Right cardiac atrium (tissue), 5 donors: Measurements from ENCODE around the gene LCE3E. TPM values are rescaled to one million over a fixed set of nuclear protein-coding genes. Genes with fewer than 3 reads are reported as not detected.
"Not testable (repeated sequence)": the region's sequence is repeated elsewhere in the genome, so short reads cannot be mapped to it uniquely, and the experiment has no call there.

Source experiments
- ATAC-seq, 2 donors: fragments of 200-7000 bp; cut with Tn5 transposase; one replicate each; pipeline versions ENCODE4 v1.8.0 to v1.9.1; 2020; ENCODE audit warnings: moderate library complexity in 2 of 2, mild to moderate bottlenecking in 1 of 2
- DNase-seq, 3 donors: peaks; one replicate each; pipeline ENCODE4 v3.0.0-alpha.2; 2020
- H3K27ac ChIP-seq: one replicate; pipeline ENCODE4 v1.5.1; 2013; ENCODE audit warnings: mild to moderate bottlenecking, low read length, control low read depth, moderate library complexity
- H3K27me3 ChIP-seq: one replicate; pipeline ENCODE4 v1.6.1; 2013; ENCODE audit not compliant: control insufficient read depth, insufficient read depth
- H3K4me1 ChIP-seq: one replicate; pipeline ENCODE4 v1.6.1; 2013; ENCODE audit warnings: low read length; ENCODE audit not compliant: control insufficient read depth, insufficient read depth
- H3K4me3 ChIP-seq: one replicate; pipeline ENCODE4 v1.5.1; 2013; ENCODE audit warnings: low read length, control low read depth
- H3K9me3 ChIP-seq: one replicate; pipeline ENCODE4 v1.6.1; 2013; ENCODE audit warnings: low read length; ENCODE audit not compliant: control insufficient read depth
- WGBS: extraction: QIAGEN DNeasy Blood & Tissue Kit; methylation state at CpG from one replicate; pipeline ENCODE4 v1.1.7; 2013; 5-methylcytosine and 5-hydroxymethylcytosine counted together
- intact Hi-C, 4 donors: fragments of 100-400 bp; cut with DNase I; formaldehyde crosslinking; loops; one replicate each; pipeline versions ENCODE4 v1.11.0 to v1.14.0; 2022 to 2023
- polyA plus RNA-seq: library from polyadenylated mRNA; stranded (reverse); fragments of 200-250 nt; gene quantifications from one replicate; pipeline ENCODE4 v1.2.3, GENCODE V29; 2013
- total RNA-seq, 4 donors: library from RNA; stranded (reverse); fragmentation: NEBNext Ultra II Directional; extraction: Animal tissue kit (Norgen Biotek cat#: 25700); gene quantifications; one replicate each; pipeline ENCODE4 v1.2.1, GENCODE V29; 2021
- donor health status: healthy with polysubstance abuse.
- donor health status: DM: no; HTN: yes; CAD: no.
- donor health status: DM: no; HTN: no; CAD: no.
- donor health status: DM: no; HTN: yes; CAD: no; lungs with severe emphysema.
- donor health status: DM: yes; HTN: yes; CAD: no.

Gene LCE3E
- total and polyA plus RNA-seq, 5 donors: not detected

DNA sequence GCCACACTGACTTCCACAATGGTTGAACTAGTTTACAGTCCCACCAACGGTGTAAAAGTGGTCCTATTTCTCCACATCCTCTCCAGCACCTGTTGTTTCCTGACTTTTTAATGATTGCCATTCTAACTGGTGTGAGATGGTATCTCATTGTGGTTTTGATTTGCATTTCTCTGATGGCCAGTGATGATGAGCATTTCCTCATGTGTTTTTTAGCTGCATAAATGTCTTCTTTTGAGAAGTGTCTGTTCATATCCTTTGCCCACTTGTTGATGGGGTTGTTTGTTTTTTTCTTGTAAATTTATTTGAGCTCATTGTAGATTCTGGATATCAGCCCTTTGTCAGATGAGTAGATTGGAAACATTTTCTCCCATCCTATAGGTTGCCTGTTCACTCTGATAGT is 18.2 kb downstream of the LCE3E start:
- H3K27ac ChIP-seq, intact Hi-C loops, H3K9me3 ChIP-seq, H3K4me1 ChIP-seq, H3K27me3 ChIP-seq, DNase-seq, H3K4me3 ChIP-seq, ATAC-seq: not testable (repeated sequence)
- WGBS: no CpG with 5 or more reads among the region's 1 CpG

DNA sequence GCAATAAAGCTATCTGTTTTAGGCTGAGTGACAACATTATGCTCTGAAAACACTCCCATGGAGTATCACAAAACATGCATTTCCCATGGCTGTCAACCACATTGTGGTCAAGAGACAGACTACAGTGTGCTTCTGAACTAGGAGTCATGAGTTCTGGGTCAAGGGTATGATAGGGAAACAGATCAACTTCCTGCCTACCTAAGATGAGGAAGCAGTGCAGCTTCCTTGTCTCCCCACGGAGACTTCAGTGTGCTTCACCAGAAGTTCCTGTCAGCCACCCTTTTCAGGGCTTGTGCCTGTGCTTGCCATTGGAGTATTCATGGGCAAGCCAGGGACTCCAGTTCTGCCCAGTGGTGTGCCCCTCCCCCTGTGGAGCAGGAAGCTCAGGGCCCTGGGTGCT is 19.9 kb downstream of the LCE3E start:
- Histone ChIP-seq H3K4me3 (no peak overlapping the region), H3K27ac (no peak overlapping the region), H3K9me3 (no peaks in the 10 kb centered on the region), H3K27me3 (no peaks in the 10 kb centered on the region), H3K4me1 (no peaks in the 10 kb centered on the region)
- 53% methylated on average over 1 of the region's 1 CpG for WGBS
- DNase-seq: no peak
- intact Hi-C loops: no loop called here
- ATAC-seq: no peak

DNA sequence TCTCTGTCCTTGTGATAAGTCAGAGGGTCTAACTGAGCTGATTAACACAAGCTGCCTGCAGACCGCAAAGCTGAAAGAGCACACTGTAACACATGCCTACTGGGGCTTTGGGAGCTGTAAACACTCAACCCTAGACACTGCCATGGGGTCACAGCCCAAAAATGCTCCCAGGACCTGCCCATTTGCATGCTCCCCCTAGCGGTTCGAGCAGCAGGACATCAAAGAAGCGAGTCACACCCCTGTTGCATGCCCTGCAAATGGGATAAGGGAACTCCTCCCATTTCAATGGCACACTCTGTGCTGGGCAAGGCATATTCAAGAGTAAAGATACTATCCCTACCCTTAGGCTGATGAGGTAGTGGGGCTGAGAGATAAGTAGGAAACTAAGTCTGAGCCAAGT is 22.8 kb downstream of the LCE3E start:
- H3K27ac ChIP-seq: no peak overlapping the region
- intact Hi-C loops: no loop called here
- DNase-seq (no peak), ATAC-seq (no peak)
- 38% methylated on average over 4 of the region's 4 CpGs for WGBS
- no peaks in the 10 kb centered on the region for H3K9me3 ChIP-seq
- H3K4me1 ChIP-seq: no peaks in the 10 kb centered on the region
- no peaks in the 10 kb centered on the region for H3K27me3 ChIP-seq
- no peak overlapping the region for H3K4me3 ChIP-seq

DNA sequence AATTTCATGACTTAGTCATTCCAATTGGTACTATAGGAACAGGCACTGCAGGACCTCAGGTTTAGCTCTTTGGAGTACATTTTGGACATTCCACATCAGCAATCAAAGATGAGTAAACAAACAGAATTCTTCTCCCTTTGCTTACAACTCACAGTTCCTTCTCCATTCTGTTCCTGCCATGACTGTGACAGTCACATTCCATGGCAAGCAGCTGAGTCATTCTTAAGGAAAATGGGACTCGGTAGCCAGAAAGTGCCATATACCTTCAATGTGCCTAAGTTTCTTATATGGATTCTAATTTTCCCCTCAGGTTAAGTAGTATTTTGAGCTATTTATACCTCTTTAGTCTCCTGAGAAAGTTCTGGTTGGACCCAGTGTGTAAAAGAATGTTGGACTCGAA is 26.7 kb downstream of the LCE3E start:
- ATAC-seq (no peak), DNase-seq (no peak)
- Histone ChIP-seq H3K4me3 (no peak overlapping the region), H3K27ac (no peak overlapping the region), H3K9me3 (no peaks in the 10 kb centered on the region), H3K4me1 (no peaks in the 10 kb centered on the region), H3K27me3 (no peaks in the 10 kb centered on the region)
- 64% methylated on average over 2 of the region's 2 CpGs for WGBS
- intact Hi-C loops: no loop called here

DNA sequence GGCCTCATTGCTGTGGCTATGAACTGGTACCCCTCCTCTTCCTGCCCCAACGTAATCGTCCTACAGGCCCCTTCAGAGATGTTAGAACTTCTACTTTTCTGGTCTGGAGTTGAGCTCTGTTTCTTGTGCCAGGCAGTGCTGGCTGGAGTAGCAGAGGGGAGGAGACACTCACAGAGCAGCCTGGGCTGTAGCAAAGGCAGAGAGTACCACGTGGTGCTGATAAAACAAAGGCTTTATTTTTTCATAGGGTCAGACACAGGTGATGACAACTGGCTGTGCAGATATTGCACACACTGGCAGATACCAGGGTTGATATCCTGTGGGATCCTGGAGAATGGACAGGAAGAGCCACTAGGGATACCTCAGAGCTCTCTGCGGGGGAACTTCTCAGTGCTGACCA is 29.1 kb downstream of the LCE3E start:
- DNase-seq: no peak
- Histone ChIP-seq H3K27ac (no peak overlapping the region), H3K27me3 (no peaks in the 10 kb centered on the region)

DNA sequence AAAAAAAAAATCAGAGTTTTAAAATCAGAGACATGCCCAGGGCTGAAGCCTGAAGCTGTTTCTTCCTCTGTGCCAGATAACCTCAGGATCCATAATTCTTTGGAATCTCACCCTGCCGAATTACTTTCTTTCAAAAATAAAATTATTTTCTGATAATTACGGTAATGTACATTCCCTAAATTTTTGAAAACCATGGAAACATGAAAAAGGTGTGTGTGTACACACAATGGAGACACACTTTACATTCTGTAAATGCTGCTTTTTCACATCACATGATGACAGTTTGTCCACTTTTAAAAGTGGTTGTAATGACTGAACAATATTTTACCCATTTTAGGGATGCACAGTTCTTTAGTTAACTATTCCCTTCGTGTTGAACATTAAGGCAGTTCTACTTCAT is 30.8 kb downstream of the LCE3E start:
- intact Hi-C loops: no loop called here
- Histone ChIP-seq H3K27me3 (no peaks in the 10 kb centered on the region), H3K4me1 (no peaks in the 10 kb centered on the region), H3K9me3 (no peaks in the 10 kb centered on the region), H3K27ac (no peak overlapping the region), H3K4me3 (no peak overlapping the region)
- 67% methylated on average over 3 of the region's 3 CpGs for WGBS
- ATAC-seq: no peak
- no peak for DNase-seq

More for the DNA sequence above, 29.1 kb downstream of the LCE3E start:
- 22% methylated on average over 4 of the region's 4 CpGs for WGBS
- H3K9me3 ChIP-seq: no peaks in the 10 kb centered on the region
- no peak for ATAC-seq
- H3K4me3 ChIP-seq: no peak overlapping the region
- H3K4me1 ChIP-seq: no peaks in the 10 kb centered on the region
- intact Hi-C loops: no loop called here

DNA sequence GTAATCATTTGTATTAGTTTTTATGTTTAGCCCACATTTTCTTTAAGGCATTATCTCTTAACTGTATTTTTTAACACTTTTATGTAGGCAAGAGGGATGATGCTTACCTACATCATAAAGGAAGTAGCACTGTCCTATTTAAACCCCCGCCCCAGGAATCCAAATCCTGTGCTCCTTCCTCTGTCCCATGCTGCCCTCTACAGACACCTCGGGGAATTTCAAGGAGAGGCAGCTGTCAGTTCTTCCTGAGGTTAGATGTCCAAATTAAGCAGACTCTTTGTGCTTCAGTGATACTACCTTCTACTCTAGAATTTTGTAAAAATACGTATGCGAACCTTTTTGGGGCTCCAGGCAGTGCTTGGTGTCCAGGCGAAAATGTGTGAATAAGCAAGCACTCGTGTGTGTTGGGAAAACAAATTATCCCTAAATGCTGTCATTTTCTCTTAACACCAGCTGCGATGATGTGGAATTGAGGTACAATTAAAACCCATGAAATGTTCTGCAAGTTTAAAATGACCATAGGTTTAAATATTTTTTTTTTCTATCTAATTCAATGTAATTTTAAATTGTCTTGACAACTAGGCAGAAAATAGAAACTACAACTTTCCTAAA is 33.1 kb downstream of the LCE3E start:
- no peaks in the 10 kb centered on the region for H3K9me3 ChIP-seq
- H3K27ac ChIP-seq: no peak overlapping the region
- DNase-seq (no peak), ATAC-seq (no peak)
- no peaks in the 10 kb centered on the region for H3K27me3 ChIP-seq
- H3K4me3 ChIP-seq: no peak overlapping the region
- intact Hi-C loops: no loop called here
- H3K4me1 ChIP-seq: no peaks in the 10 kb centered on the region
- WGBS: 22% methylated on average over 7 of the region's 7 CpGs

DNA sequence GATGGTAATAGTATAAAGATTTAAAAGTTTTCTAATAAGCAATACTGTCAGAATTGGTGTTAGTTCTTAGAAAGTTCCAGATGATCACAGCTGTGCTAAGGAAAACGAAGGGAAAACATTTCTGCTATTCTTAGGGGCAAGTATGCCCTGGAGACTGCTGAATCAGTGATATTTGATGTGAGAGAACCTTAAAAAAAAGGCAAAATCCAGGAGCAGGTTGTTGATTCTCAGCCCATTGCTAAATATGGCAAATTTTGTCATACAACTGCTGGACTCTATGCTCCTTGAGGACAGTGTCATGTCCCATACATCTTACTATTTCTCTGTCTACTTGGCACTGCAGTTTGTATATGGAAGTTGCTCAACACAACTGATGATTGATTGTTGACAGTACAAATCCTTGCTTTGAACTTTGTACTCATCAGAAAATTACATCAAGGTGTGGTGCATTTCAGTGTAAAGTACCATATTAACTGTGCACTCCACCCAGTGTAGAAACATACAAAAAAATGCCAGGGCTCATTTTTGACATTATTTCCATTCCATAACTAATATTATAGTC is 41.4 kb downstream of the LCE3E start:
- Histone ChIP-seq H3K27me3 (no peaks in the 10 kb centered on the region), H3K9me3 (no peaks in the 10 kb centered on the region), H3K4me1 (no peaks in the 10 kb centered on the region), H3K4me3 (no peak overlapping the region), H3K27ac (no peak overlapping the region)
- 12% methylated on average over 1 of the region's 1 CpG for WGBS
- intact Hi-C loops: no loop called here
- ATAC-seq (no peak), DNase-seq (no peak)

DNA sequence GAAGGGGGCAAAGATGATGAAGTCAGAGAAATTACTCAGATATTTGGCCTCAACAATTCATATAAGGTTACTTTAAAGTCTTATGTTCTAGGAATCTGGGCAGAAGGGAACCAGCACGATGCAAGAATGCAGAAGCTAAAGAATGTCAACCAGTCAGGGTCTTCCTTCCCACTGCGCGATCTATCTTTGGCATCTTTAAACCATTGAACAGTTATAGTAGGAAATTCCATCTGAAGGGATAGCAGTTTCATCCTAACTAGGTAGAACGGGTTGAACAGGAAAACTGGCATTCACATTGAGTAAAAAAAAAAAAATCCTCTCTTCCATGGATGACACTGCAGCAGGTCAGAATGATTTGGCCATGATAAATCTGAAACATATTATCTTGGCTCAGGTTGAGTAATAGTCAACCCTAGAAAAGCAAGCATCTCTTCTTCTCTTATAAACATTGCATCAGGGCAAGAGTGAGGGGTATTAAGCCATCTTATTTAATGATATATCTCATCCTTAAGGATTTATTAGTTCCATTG is 46.0 kb downstream of the LCE3E start:
- Histone ChIP-seq H3K9me3 (no peaks in the 10 kb centered on the region), H3K27ac (no peak overlapping the region), H3K4me1 (no peaks in the 10 kb centered on the region), H3K4me3 (no peak overlapping the region), H3K27me3 (no peaks in the 10 kb centered on the region)
- intact Hi-C loops: no loop called here
- 57% methylated on average over 4 of the region's 4 CpGs for WGBS
- DNase-seq (no peak), ATAC-seq (no peak)

DNA sequence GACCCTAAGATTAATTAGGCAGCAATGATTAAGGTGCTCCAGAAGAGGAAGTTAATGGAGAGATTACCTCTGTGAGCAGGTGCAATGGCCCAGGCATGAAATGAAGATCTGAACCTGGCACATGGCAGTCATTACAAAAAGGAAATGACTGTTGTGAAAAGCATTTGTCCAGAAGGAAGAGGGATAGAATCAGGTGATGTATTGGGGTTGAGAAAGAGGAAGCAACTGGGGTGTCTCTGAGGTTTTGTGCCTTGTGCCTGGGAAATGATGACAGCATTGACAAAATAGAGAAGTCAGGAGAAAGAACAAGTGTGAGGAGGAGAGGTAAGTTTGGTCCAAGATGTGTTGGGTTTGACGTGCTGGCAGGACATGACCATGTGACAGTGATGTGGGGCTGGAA is 46.7 kb downstream of the LCE3E start:
- DNase-seq (no peak), ATAC-seq (no peak)
- WGBS: 60% methylated on average over 1 of the region's 1 CpG
- Histone ChIP-seq H3K4me1 (no peaks in the 10 kb centered on the region), H3K4me3 (no peak overlapping the region), H3K9me3 (no peaks in the 10 kb centered on the region), H3K27ac (no peak overlapping the region), H3K27me3 (no peaks in the 10 kb centered on the region)
- intact Hi-C loops: no loop called here

DNA sequence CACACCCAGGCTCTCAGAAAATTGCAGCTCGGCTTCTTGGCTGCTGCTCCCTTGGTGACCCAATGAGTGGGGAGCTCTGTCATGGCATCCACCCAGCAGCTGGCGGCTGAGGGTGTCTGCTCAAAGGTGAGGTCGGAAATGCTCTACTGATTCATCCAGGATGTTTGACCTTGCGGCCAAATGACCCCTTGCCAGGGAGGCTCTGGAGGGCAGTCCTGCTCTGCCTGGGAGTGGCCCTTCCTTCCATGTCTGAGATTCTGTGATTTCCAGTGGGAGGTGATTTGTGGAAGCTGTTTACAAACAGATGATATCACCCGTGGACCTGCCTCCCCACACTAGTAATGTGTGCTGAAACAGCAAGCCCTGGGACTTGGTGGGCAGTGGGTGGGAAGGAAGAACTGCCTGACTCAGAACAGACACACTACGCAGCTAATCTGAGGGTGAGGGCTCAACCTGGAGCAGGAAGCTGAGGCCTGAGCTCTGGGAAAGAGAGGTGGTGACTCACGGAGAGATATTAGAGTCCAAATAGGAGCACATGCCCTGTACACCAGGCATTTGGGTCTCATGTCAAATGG is 49.3 kb downstream of the LCE3E start:
- WGBS: 54% methylated on average over 7 of the region's 7 CpGs

More for the DNA sequence above, 49.3 kb downstream of the LCE3E start:
- Histone ChIP-seq H3K27me3 (no peaks in the 10 kb centered on the region), H3K4me3 (no peak overlapping the region), H3K9me3 (no peaks in the 10 kb centered on the region), H3K4me1 (no peaks in the 10 kb centered on the region), H3K27ac (no peak overlapping the region)
- intact Hi-C loops: no loop called here
- DNase-seq: peak in 1 of 3 donors; percentile 19
- ATAC-seq: peak in 1 of 2 donors; percentile 90
